Measurements from ENCODE around the gene CERS1.

GRCh38 chr19:18869781-18870530 is 26.0 kb downstream of the CERS1 start:
- no peak for TF ChIP-seq EZH2 (IDR thresholded peaks at IDR 0.05; ENCODE audit: insufficient read depth, poor library complexity, severe bottlenecking)
- no peak for TF ChIP-seq EZH2phosphoT487 (IDR thresholded peaks at IDR 0.05; ENCODE audit: insufficient read depth, low read depth)
